Fibroblast of lung (primary cell): Measurements from ENCODE around the gene UCKL1. TPM values are rescaled to one million over a fixed set of nuclear protein-coding genes. Genes with fewer than 3 reads are reported as not detected.

Source experiments
- DNase-seq, 2 donors: peaks; one replicate each; pipeline versions ENCODE4 v3.0.0 to v3.0.0-alpha.2; 2010; ENCODE audit warnings: low read depth in 2 of 2
- H2AFZ ChIP-seq: 2 replicates; pipeline ENCODE4 v1.5.1; 2012; ENCODE audit warnings: low read length, control low read depth, inconsistent platforms
- H3K27ac ChIP-seq: 2 replicates; pipeline ENCODE4 v1.5.1; 2011; ENCODE audit warnings: low read length, control low read depth; ENCODE audit not compliant: insufficient read depth
- H3K27me3 ChIP-seq: 2 replicates; pipeline ENCODE4 v1.5.1; 2011; ENCODE audit warnings: mild to moderate bottlenecking, low read length; ENCODE audit not compliant: control insufficient read depth, insufficient read depth
- H3K36me3 ChIP-seq: 2 replicates; pipeline ENCODE4 v1.5.1; 2011; ENCODE audit warnings: low read length; ENCODE audit not compliant: control insufficient read depth, insufficient read depth
- H3K4me1 ChIP-seq: 2 replicates; pipeline ENCODE4 v1.5.1; 2011; ENCODE audit warnings: low read length; ENCODE audit not compliant: control insufficient read depth, insufficient read depth; ENCODE audit errors: extremely low read depth
- H3K4me2 ChIP-seq: 2 replicates; pipeline ENCODE4 v1.5.1; 2011; ENCODE audit warnings: low read length, control low read depth; ENCODE audit not compliant: insufficient read depth; ENCODE audit errors: extremely low read depth
- H3K4me3 ChIP-seq, 4 experiments: fragments of 200-600 bp in 1 of 4; sonication (generic) in 1 of 4; replicated peaks in 1 of 4; 2 replicates each; pipeline ENCODE4 v1.5.1; 2011 to 2016; ENCODE audit warnings: low read length in 4 of 4, low read depth in 3 of 4, mild to moderate bottlenecking in 3 of 4, control low read depth in 2 of 4, inconsistent platforms in 1 of 4, mixed read lengths in 1 of 4; ENCODE audit not compliant: insufficient read depth in 1 of 4; ENCODE audit errors: control extremely low read depth in 1 of 4
- H3K79me2 ChIP-seq: 2 replicates; pipeline ENCODE4 v1.5.1; 2012; ENCODE audit warnings: mild to moderate bottlenecking, low read length, inconsistent platforms; ENCODE audit not compliant: control insufficient read depth, insufficient read depth
- H3K9ac ChIP-seq: 2 replicates; pipeline ENCODE4 v1.5.1; 2011; ENCODE audit warnings: mild to moderate bottlenecking, low read length, control low read depth; ENCODE audit not compliant: insufficient read depth
- H3K9me3 ChIP-seq: 2 replicates; pipeline ENCODE4 v1.5.1; 2012; ENCODE audit warnings: low read depth, low read length; ENCODE audit not compliant: control insufficient read depth, insufficient read depth
- H4K20me1 ChIP-seq: 2 replicates; pipeline ENCODE4 v1.5.1; 2011; ENCODE audit warnings: low read length; ENCODE audit not compliant: control insufficient read depth, insufficient read depth; ENCODE audit errors: extremely low read depth
- CTCF ChIP-seq, 2 donors: IDR thresholded peaks in 1 of 2; conservative IDR thresholded peaks in 1 of 2; 1 replicate in 1 of 2; 2 replicates in 1 of 2; pipeline ENCODE4 v1.5.1; 2011 to 2012; ENCODE audit warnings: low read length in 2 of 2, control low read depth in 1 of 2, inconsistent platforms in 1 of 2, low read depth in 1 of 2, mild to moderate bottlenecking in 1 of 2
- EZH2 ChIP-seq: IDR thresholded peaks from 2 replicates; pipeline ENCODE4 v1.5.1; 2012; ENCODE audit warnings: low read length, control low read depth, mild to moderate bottlenecking; ENCODE audit errors: missing control alignments
- polyA plus RNA-seq, 2 donors: library from polyadenylated mRNA; depleted of rRNA in 1 of 2; stranded (reverse) in 1 of 2; unstranded in 1 of 2; fragments of >200 nt; gene quantifications; 2 replicates each; pipeline ENCODE4 v1.2.1, GENCODE V29; 2011 to 2012; ENCODE audit warnings: missing spikeins in 1 of 2
- total RNA-seq: library from RNA; depleted of rRNA; stranded (reverse); fragments of >200 nt; gene quantifications from 2 replicates; pipeline ENCODE4 v1.2.1, GENCODE V29; 2014

The UCKL1 gene
- total and polyA plus RNA-seq, 2 donors (not counting 1 experiment from before 2014, with no cell fraction given), result 16.4 to 27.9 TPM

GRCh38 chr20:63952210-63952535 lies 4.0 kb downstream of the UCKL1 start:
- H3K9ac ChIP-seq, result no peak overlapping the region
- peaks cover 40% of the 10 kb centered on the region for H3K4me1 ChIP-seq
- peaks cover 7% of the 10 kb centered on the region for H3K36me3 ChIP-seq
- no peaks in the 10 kb centered on the region for H3K27me3 ChIP-seq
- peaks cover 68% of the 10 kb centered on the region for H3K79me2 ChIP-seq
- no peak overlapping the region for H3K27ac ChIP-seq
- no peak for TF ChIP-seq CTCF (conservative IDR thresholded peaks at IDR 0.05 in 1 of 2, IDR thresholded peaks at IDR 0.05 in 1 of 2; ENCODE audit: low read depth in 1 of 2, low read length in 2 of 2)
- no peak for TF ChIP-seq EZH2
- no peak overlapping the region for H3K4me2 ChIP-seq
- no peak for DNase-seq
- no peaks in the 10 kb centered on the region for H3K9me3 ChIP-seq
- H4K20me1 ChIP-seq, result no peaks in the 10 kb centered on the region
- H2AFZ ChIP-seq, result no peak overlapping the region
- H3K4me3 ChIP-seq, result no peak overlapping the region

DNA sequence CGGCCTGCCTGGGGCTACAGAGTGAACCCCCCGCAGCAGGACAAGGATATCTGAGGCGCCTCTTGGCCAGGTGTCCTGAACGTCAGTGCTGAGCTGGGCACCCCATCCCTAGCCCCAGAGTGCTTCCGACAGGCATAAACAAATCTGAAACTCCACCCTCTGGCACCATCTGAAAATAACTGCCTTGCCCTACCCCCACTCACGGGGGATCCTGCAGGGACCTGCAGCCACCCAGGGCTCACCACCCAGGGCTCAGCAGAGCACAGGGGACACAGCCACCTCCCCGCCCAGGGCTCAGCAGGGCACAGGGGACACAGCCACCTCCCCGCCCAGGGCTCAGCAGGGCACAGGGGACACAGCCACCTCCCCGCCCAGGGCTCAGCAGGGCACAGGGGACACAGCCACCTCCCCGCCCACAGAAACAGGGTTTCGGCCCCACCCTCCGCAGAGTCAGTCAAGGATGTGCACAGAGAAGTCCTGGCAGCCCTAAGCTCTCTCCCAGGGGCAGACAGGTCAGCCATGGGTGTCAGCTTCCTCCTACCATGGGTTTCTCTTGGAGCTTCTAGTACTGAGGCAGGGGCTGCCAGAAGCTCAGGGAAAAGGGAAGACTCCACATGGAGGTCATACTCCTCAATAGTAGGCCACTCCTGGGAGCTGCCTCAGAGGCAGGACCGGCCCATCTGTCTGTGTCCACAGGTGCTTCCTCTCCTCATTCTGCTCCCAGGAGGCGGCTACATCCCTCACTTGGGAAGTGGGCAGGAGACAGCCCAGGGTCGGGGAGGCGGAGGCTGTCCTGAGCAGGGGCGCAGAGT lies 4.6 kb downstream of the UCKL1 start:
- no peak overlapping the region for H2AFZ ChIP-seq
- no peak overlapping the region for H3K4me2 ChIP-seq
- no peak overlapping the region for H3K4me3 ChIP-seq
- TF ChIP-seq CTCF (conservative IDR thresholded peaks at IDR 0.05 in 1 of 2, IDR thresholded peaks at IDR 0.05 in 1 of 2; ENCODE audit: low read depth in 1 of 2, low read length in 2 of 2), result no peak
- H3K9me3 ChIP-seq, result no peaks in the 10 kb centered on the region
- no peaks in the 10 kb centered on the region for H3K27me3 ChIP-seq
- peaks cover 7% of the 10 kb centered on the region for H3K36me3 ChIP-seq
- no peaks in the 10 kb centered on the region for H4K20me1 ChIP-seq
- no peak overlapping the region for H3K9ac ChIP-seq
- no peak overlapping the region for H3K27ac ChIP-seq
- no peak for DNase-seq
- H3K4me1 ChIP-seq, result peaks cover 40% of the 10 kb centered on the region
- H3K79me2 ChIP-seq, result peaks cover 70% of the 10 kb centered on the region

GRCh38 chr20:63950701-63951397 lies 5.4 kb downstream of the UCKL1 start:
- peaks cover 67% of the 10 kb centered on the region for H3K79me2 ChIP-seq

More at GRCh38 chr20:63950701-63951397, 5.4 kb downstream of the UCKL1 start:
- Histone ChIP-seq H3K9me3 (no peaks in the 10 kb centered on the region), H4K20me1 (no peaks in the 10 kb centered on the region), H3K27ac (peak overlapping the region; percentile 44), H3K27me3 (no peaks in the 10 kb centered on the region), H3K4me2 (no peak overlapping the region), H3K36me3 (peaks cover 7% of the 10 kb centered on the region), H2AFZ (no peak overlapping the region), H3K4me1 (peaks cover 40% of the 10 kb centered on the region), H3K9ac (no peak overlapping the region), H3K4me3 (no peak overlapping the region)
- TF ChIP-seq CTCF (conservative IDR thresholded peaks at IDR 0.05 in 1 of 2, IDR thresholded peaks at IDR 0.05 in 1 of 2; ENCODE audit: low read depth in 1 of 2, low read length in 2 of 2), result no peak
- DNase-seq, result no peak
